Measurements from ENCODE around the gene AFF4.
"Not testable (repeated sequence)": the region's sequence is repeated elsewhere in the genome, so short reads cannot be mapped to it uniquely, and the experiment has no call there.

AFF4 gene

GRCh38 chr5:132956166-132956799 is 7.2 kb downstream of the AFF4 start:
- DNase-seq (ENCODE audit: low read depth in 2 of 2), result not testable (repeated sequence)

GRCh38 chr5:132953710-132954109 is 9.7 kb downstream of the AFF4 start:
- no peak for DNase-seq (ENCODE audit: low read depth in 2 of 2)

GRCh38 chr5:132952829-132953228 is 10.6 kb downstream of the AFF4 start:
- no peak for DNase-seq (ENCODE audit: low read depth in 2 of 2)

GRCh38 chr5:132951897-132952296 is 11.5 kb downstream of the AFF4 start:
- no peak for DNase-seq (ENCODE audit: low read depth in 2 of 2)

- DNase-seq (ENCODE audit: low read depth in 2 of 2), result no peak
These were observed 14.3 kb downstream of the AFF4 start for GRCh38 chr5:132949136-132949535.

- no peak for DNase-seq (ENCODE audit: low read depth in 2 of 2)
These were observed 15.8 kb downstream of the AFF4 start for GRCh38 chr5:132947671-132948070.

GRCh38 chr5:132945315-132945714 is 18.1 kb downstream of the AFF4 start:
- DNase-seq (ENCODE audit: low read depth in 2 of 2), result not testable (repeated sequence)

GRCh38 chr5:132943362-132944022 is 19.9 kb downstream of the AFF4 start:
- no peak for DNase-seq (ENCODE audit: low read depth in 2 of 2)

GRCh38 chr5:132941331-132941730 is 22.1 kb downstream of the AFF4 start:
- DNase-seq (ENCODE audit: low read depth in 2 of 2), result no peak

GRCh38 chr5:132928062-132928407 is 35.4 kb downstream of the AFF4 start:
- DNase-seq (ENCODE audit: low read depth in 2 of 2), result no peak

GRCh38 chr5:132927355-132928061 is 35.9 kb downstream of the AFF4 start:
- DNase-seq (ENCODE audit: low read depth in 2 of 2), result no peak

- no peak for DNase-seq (ENCODE audit: low read depth in 2 of 2)
These were observed 37.0 kb downstream of the AFF4 start for GRCh38 chr5:132926437-132926836.

- no peak for DNase-seq (ENCODE audit: low read depth in 2 of 2)
These were observed 47.3 kb downstream of the AFF4 start for GRCh38 chr5:132916086-132916485.

GRCh38 chr5:132915681-132916080 is 47.8 kb downstream of the AFF4 start:
- no peak for DNase-seq (ENCODE audit: low read depth in 2 of 2)

- DNase-seq (ENCODE audit: low read depth in 2 of 2), result no peak
These were observed 53.7 kb downstream of the AFF4 start for GRCh38 chr5:132909702-132910101.

- DNase-seq (ENCODE audit: low read depth in 2 of 2), result no peak
These were observed 56.3 kb downstream of the AFF4 start for GRCh38 chr5:132907161-132907560.

- DNase-seq (ENCODE audit: low read depth in 2 of 2), result no peak
These were observed 57.5 kb downstream of the AFF4 start for GRCh38 chr5:132905938-132906337.

- DNase-seq (ENCODE audit: low read depth in 2 of 2), result no peak
These were observed 61.7 kb downstream of the AFF4 start for GRCh38 chr5:132901730-132902129.

- no peak for DNase-seq (ENCODE audit: low read depth in 2 of 2)
These were observed 62.4 kb downstream of the AFF4 start for GRCh38 chr5:132901036-132901435.

- no peak for DNase-seq (ENCODE audit: low read depth in 2 of 2)
These were observed 65.3 kb downstream of the AFF4 start for GRCh38 chr5:132898094-132898493.

- DNase-seq (ENCODE audit: low read depth in 2 of 2), result no peak
These were observed 66.7 kb downstream of the AFF4 start for GRCh38 chr5:132896685-132897084.

GRCh38 chr5:132895719-132896305 is 67.6 kb downstream of the AFF4 start:
- DNase-seq (ENCODE audit: low read depth in 2 of 2), result no peak

- no peak for DNase-seq (ENCODE audit: low read depth in 2 of 2)
These were observed 72.6 kb downstream of the AFF4 start for GRCh38 chr5:132890817-132891216.

All from stimulated activated CD4-positive, alpha-beta T cell treated with anti-CD3 and anti-CD28 coated beads, Interleukin-15, amount 100 ng/mL, for 48 hours (primary cell).